Measurements from ENCODE around the gene CEP112.

Gene CEP112

GRCh38 chr17:65990593-65990992 lies 201.3 kb downstream of the CEP112 start:
- TF ChIP-seq BACH2 (CRISPR knock-in tag; IDR thresholded peaks at IDR 0.05; ENCODE audit: borderline replicate concordance) (no peak), TOX (CRISPR knock-in tag; IDR thresholded peaks at IDR 0.05; ENCODE audit: borderline replicate concordance) (no peak), GLIS3 (CRISPR knock-in tag; IDR thresholded peaks at IDR 0.05) (no peak), OSR1 (CRISPR knock-in tag; IDR thresholded peaks at IDR 0.05) (no peak), CSDC2 (CRISPR knock-in tag; IDR thresholded peaks at IDR 0.05) (no peak), ARNTL (CRISPR knock-in tag; IDR thresholded peaks at IDR 0.05; ENCODE audit: borderline replicate concordance, low read depth) (no peak), ISL1 (CRISPR knock-in tag; IDR thresholded peaks at IDR 0.05) (no peak), RARB (CRISPR knock-in tag; IDR thresholded peaks at IDR 0.05) (no peak), TCF4 (CRISPR knock-in tag; IDR thresholded peaks at IDR 0.05; ENCODE audit: borderline replicate concordance) (no peak), ZNF565 (CRISPR knock-in tag; conservative IDR thresholded peaks at IDR 0.05; ENCODE audit: low read depth) (no peak), ZC3H10 (CRISPR knock-in tag; IDR thresholded peaks at IDR 0.05) (no peak), PATZ1 (CRISPR knock-in tag; IDR thresholded peaks at IDR 0.05; ENCODE audit: borderline replicate concordance) (no peak), CSRNP3 (CRISPR knock-in tag; IDR thresholded peaks at IDR 0.05) (no peak), ESRRG (CRISPR knock-in tag; IDR thresholded peaks at IDR 0.05) (no peak), ZNF8 (CRISPR knock-in tag; IDR thresholded peaks at IDR 0.05) (no peak)
- TF ChIP-seq, protein P1, sequence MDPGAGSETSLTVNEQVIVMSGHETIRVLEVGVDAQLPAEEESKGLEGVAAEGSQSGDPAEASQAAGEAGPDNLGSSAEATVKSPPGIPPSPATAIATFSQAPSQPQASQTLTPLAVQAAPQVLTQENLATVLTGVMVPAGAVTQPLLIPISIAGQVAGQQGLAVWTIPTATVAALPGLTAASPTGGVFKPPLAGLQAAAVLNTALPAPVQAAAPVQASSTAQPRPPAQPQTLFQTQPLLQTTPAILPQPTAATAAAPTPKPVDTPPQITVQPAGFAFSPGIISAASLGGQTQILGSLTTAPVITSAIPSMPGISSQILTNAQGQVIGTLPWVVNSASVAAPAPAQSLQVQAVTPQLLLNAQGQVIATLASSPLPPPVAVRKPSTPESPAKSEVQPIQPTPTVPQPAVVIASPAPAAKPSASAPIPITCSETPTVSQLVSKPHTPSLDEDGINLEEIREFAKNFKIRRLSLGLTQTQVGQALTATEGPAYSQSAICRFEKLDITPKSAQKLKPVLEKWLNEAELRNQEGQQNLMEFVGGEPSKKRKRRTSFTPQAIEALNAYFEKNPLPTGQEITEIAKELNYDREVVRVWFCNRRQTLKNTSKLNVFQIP (CRISPR knock-in tag; IDR thresholded peaks at IDR 0.05; ENCODE audit: borderline replicate concordance, low read depth) = no peak
- TF ChIP-seq, protein P2, sequence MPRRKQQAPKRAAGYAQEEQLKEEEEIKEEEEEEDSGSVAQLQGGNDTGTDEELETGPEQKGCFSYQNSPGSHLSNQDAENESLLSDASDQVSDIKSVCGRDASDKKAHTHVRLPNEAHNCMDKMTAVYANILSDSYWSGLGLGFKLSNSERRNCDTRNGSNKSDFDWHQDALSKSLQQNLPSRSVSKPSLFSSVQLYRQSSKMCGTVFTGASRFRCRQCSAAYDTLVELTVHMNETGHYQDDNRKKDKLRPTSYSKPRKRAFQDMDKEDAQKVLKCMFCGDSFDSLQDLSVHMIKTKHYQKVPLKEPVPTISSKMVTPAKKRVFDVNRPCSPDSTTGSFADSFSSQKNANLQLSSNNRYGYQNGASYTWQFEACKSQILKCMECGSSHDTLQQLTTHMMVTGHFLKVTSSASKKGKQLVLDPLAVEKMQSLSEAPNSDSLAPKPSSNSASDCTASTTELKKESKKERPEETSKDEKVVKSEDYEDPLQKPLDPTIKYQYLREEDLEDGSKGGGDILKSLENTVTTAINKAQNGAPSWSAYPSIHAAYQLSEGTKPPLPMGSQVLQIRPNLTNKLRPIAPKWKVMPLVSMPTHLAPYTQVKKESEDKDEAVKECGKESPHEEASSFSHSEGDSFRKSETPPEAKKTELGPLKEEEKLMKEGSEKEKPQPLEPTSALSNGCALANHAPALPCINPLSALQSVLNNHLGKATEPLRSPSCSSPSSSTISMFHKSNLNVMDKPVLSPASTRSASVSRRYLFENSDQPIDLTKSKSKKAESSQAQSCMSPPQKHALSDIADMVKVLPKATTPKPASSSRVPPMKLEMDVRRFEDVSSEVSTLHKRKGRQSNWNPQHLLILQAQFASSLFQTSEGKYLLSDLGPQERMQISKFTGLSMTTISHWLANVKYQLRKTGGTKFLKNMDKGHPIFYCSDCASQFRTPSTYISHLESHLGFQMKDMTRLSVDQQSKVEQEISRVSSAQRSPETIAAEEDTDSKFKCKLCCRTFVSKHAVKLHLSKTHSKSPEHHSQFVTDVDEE (CRISPR knock-in tag; IDR thresholded peaks at IDR 0.05) = no peak
- TF ChIP-seq, protein P3, sequence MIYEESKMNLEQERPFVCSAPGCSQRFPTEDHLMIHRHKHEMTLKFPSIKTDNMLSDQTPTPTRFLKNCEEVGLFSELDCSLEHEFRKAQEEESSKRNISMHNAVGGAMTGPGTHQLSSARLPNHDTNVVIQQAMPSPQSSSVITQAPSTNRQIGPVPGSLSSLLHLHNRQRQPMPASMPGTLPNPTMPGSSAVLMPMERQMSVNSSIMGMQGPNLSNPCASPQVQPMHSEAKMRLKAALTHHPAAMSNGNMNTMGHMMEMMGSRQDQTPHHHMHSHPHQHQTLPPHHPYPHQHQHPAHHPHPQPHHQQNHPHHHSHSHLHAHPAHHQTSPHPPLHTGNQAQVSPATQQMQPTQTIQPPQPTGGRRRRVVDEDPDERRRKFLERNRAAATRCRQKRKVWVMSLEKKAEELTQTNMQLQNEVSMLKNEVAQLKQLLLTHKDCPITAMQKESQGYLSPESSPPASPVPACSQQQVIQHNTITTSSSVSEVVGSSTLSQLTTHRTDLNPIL (CRISPR knock-in tag; IDR thresholded peaks at IDR 0.05; ENCODE audit: low read depth) = no peak
- ATAC-seq = no peak; the same call in 2 of the 3 replicates

GRCh38 chr17:65988451-65988850 lies 203.5 kb downstream of the CEP112 start:
- no peak for ATAC-seq
- no peak for TF ChIP-seq ARNTL (CRISPR knock-in tag; IDR thresholded peaks at IDR 0.05; ENCODE audit: borderline replicate concordance, low read depth)
- no peak for TF ChIP-seq SNAI2 (CRISPR knock-in tag; IDR thresholded peaks at IDR 0.05)
- TF ChIP-seq ZNF8 (CRISPR knock-in tag; IDR thresholded peaks at IDR 0.05) = no peak
- TF ChIP-seq ISL1 (CRISPR knock-in tag; IDR thresholded peaks at IDR 0.05) = no peak
- TF ChIP-seq BACH2 (CRISPR knock-in tag; IDR thresholded peaks at IDR 0.05; ENCODE audit: borderline replicate concordance) = no peak
- TF ChIP-seq, protein P1 (CRISPR knock-in tag; IDR thresholded peaks at IDR 0.05; ENCODE audit: borderline replicate concordance, low read depth) = no peak
- TF ChIP-seq CSDC2 (CRISPR knock-in tag; IDR thresholded peaks at IDR 0.05) = no peak
- TF ChIP-seq, protein P2 (CRISPR knock-in tag; IDR thresholded peaks at IDR 0.05) = no peak
- TF ChIP-seq, protein P3 (CRISPR knock-in tag; IDR thresholded peaks at IDR 0.05; ENCODE audit: low read depth) = no peak
- no peak for TF ChIP-seq ZFP30 (CRISPR knock-in tag; IDR thresholded peaks at IDR 0.05)
- no peak for TF ChIP-seq TOX (CRISPR knock-in tag; IDR thresholded peaks at IDR 0.05; ENCODE audit: borderline replicate concordance)
- no peak for TF ChIP-seq ZC3H10 (CRISPR knock-in tag; IDR thresholded peaks at IDR 0.05)
- no peak for TF ChIP-seq RARB (CRISPR knock-in tag; IDR thresholded peaks at IDR 0.05)
- no peak for TF ChIP-seq ZNF565 (CRISPR knock-in tag; conservative IDR thresholded peaks at IDR 0.05; ENCODE audit: low read depth)
- no peak for TF ChIP-seq CSRNP3 (CRISPR knock-in tag; IDR thresholded peaks at IDR 0.05)
- TF ChIP-seq ZFP3 (CRISPR knock-in tag; IDR thresholded peaks at IDR 0.05) = no peak
- TF ChIP-seq TCF4 (CRISPR knock-in tag; IDR thresholded peaks at IDR 0.05; ENCODE audit: borderline replicate concordance) = no peak
